Keratinocyte (primary cell): Measurements from ENCODE around the gene RASA3. TPM values are rescaled to one million over a fixed set of nuclear protein-coding genes. Genes with fewer than 3 reads are reported as not detected.

Source experiments
- DNase-seq: peaks from one replicate; pipeline ENCODE4 v3.0.0-alpha.2; 2011; ENCODE audit warnings: low read depth, missing footprints, low spot score
- FAIRE-seq: peaks from 2 replicates; lab custom pipeline; 2011; peaks lifted over from hg19 to GRCh38; lab: Jason Lieb, UNC
- H2AFZ ChIP-seq: 2 replicates; pipeline ENCODE4 v1.6.0; 2012; ENCODE audit warnings: low read length, control low read depth, inconsistent platforms; ENCODE audit not compliant: control insufficient read depth
- H3K27ac ChIP-seq: 2 replicates; pipeline ENCODE4 v1.5.1; 2011; ENCODE audit warnings: low read length; ENCODE audit not compliant: control insufficient read depth, insufficient read depth
- H3K27me3 ChIP-seq: 3 replicates; pipeline ENCODE4 v1.6.0; 2011; ENCODE audit warnings: low read length; ENCODE audit not compliant: control insufficient read depth, insufficient read depth; ENCODE audit errors: extremely low read depth
- H3K36me3 ChIP-seq, 2 experiments: 2 replicates in 1 of 2; 3 replicates in 1 of 2; pipeline ENCODE4 v1.5.1; 2011; ENCODE audit warnings: low read length in 2 of 2, mild to moderate bottlenecking in 1 of 2; ENCODE audit not compliant: control insufficient read depth in 2 of 2, insufficient read depth in 2 of 2; ENCODE audit errors: extremely low read depth in 1 of 2
- H3K4me1 ChIP-seq: 3 replicates; pipeline ENCODE4 v1.5.1; 2011; ENCODE audit warnings: low read length; ENCODE audit not compliant: control insufficient read depth, insufficient read depth; ENCODE audit errors: extremely low read depth
- H3K4me2 ChIP-seq: 3 replicates; pipeline ENCODE4 v1.6.0; 2011; ENCODE audit warnings: low read depth, low read length; ENCODE audit not compliant: control insufficient read depth, insufficient read depth; ENCODE audit errors: extremely low read depth
- H3K4me3 ChIP-seq, 3 experiments: fragments of 200-600 bp in 1 of 3; sonication (generic) in 1 of 3; 2 replicates in 2 of 3; 3 replicates in 1 of 3; pipeline ENCODE4 v1.5.1; 2011 to 2016; ENCODE audit warnings: low read length in 3 of 3, mild to moderate bottlenecking in 3 of 3, control low read depth in 2 of 3, inconsistent platforms in 1 of 3, low read depth in 1 of 3, mixed read lengths in 1 of 3, mixed run types in 1 of 3, moderate library complexity in 1 of 3; ENCODE audit not compliant: control insufficient read depth in 2 of 3, insufficient read depth in 2 of 3; ENCODE audit errors: extremely low read depth in 1 of 3
- H3K79me2 ChIP-seq: 2 replicates; pipeline ENCODE4 v1.6.0; 2012; ENCODE audit warnings: low read length; ENCODE audit not compliant: control insufficient read depth, insufficient read depth
- H3K9ac ChIP-seq: 3 replicates; pipeline ENCODE4 v1.6.0; 2011; ENCODE audit warnings: low read length; ENCODE audit not compliant: control insufficient read depth, insufficient read depth; ENCODE audit errors: extremely low read depth
- H3K9me1 ChIP-seq: 3 replicates; pipeline ENCODE4 v1.6.0; 2011; ENCODE audit warnings: low read length; ENCODE audit not compliant: control insufficient read depth, insufficient read depth; ENCODE audit errors: extremely low read depth
- H3K9me3 ChIP-seq: 2 replicates; pipeline ENCODE4 v1.5.1; 2012; ENCODE audit warnings: low read depth, low read length; ENCODE audit not compliant: control insufficient read depth
- H4K20me1 ChIP-seq: 3 replicates; pipeline ENCODE4 v1.6.0; 2011; ENCODE audit warnings: low read length; ENCODE audit not compliant: control insufficient read depth, insufficient read depth; ENCODE audit errors: extremely low read depth
- EZH2 ChIP-seq: IDR thresholded peaks from one replicate; pipeline ENCODE4 v1.6.1; 2012; ENCODE audit warnings: inconsistent platforms, mild to moderate bottlenecking, low read length, moderate library complexity
- dilution Hi-C: fragments of 300-500 bp; cut with MboI; formaldehyde crosslinking; loops from one replicate; pipeline ENCODE4 v1.7.0; 2020; ENCODE audit warnings: low sequenced_read_pairs; ENCODE audit not compliant: extremely low pct_ligation_motif_present
- polyA plus RNA-seq, 5 experiments: library from polyadenylated mRNA; depleted of rRNA in 3 of 5; stranded (reverse) in 3 of 5; stranded (forward) in 1 of 5; unstranded in 1 of 5; fragments of >200 nt; gene quantifications; 1 replicate in 1 of 5; 2 replicates in 3 of 5; 3 replicates in 1 of 5; pipeline versions ENCODE4 v1.2.1 to v1.2.3, GENCODE V29; 2011 to 2012; ENCODE audit warnings: missing spikeins in 2 of 5, low read depth in 1 of 5, low replicate concordance in 1 of 5
- TF ChIP-seq, protein P1 (sequence below), 3 experiments: IDR thresholded peaks in 1 of 3; conservative IDR thresholded peaks in 1 of 3; optimal IDR thresholded peaks in 1 of 3; 2 replicates in 2 of 3; 3 replicates in 1 of 3; pipeline versions ENCODE3 to v1.5.1; 2011; ENCODE audit warnings: low read length in 3 of 3, mild to moderate bottlenecking in 3 of 3, moderate library complexity in 2 of 3, control low read depth in 1 of 3, inconsistent platforms in 1 of 3; ENCODE audit not compliant: insufficient read depth in 2 of 3; ENCODE audit errors: extremely low read depth in 1 of 3

RASA3 gene
- polyA plus RNA-seq, 1 donor (not counting 4 experiments of a cell fraction or from before 2014, with no cell fraction given), result 4.1 TPM

- DNase-seq (no peak), FAIRE-seq (no peak)
- TF ChIP-seq, protein P1, sequence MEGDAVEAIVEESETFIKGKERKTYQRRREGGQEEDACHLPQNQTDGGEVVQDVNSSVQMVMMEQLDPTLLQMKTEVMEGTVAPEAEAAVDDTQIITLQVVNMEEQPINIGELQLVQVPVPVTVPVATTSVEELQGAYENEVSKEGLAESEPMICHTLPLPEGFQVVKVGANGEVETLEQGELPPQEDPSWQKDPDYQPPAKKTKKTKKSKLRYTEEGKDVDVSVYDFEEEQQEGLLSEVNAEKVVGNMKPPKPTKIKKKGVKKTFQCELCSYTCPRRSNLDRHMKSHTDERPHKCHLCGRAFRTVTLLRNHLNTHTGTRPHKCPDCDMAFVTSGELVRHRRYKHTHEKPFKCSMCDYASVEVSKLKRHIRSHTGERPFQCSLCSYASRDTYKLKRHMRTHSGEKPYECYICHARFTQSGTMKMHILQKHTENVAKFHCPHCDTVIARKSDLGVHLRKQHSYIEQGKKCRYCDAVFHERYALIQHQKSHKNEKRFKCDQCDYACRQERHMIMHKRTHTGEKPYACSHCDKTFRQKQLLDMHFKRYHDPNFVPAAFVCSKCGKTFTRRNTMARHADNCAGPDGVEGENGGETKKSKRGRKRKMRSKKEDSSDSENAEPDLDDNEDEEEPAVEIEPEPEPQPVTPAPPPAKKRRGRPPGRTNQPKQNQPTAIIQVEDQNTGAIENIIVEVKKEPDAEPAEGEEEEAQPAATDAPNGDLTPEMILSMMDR (optimal IDR thresholded peaks at IDR 0.05 in 1 of 3, IDR thresholded peaks at IDR 0.05 in 1 of 3, conservative IDR thresholded peaks at IDR 0.05 in 1 of 3; ENCODE audit: extremely low read depth in 1 of 3, insufficient read depth in 2 of 3, low read length in 3 of 3), result no peak
- no peak for TF ChIP-seq EZH2
- Histone ChIP-seq H2AFZ (no peak overlapping the region), H3K4me1 (peaks cover 6% of the 10 kb centered on the region), H3K4me2 (no peak overlapping the region), H3K36me3 (no peaks in the 10 kb centered on the region), H3K27me3 (no peaks in the 10 kb centered on the region), H3K9me3 (no peaks in the 10 kb centered on the region), H4K20me1 (no peaks in the 10 kb centered on the region), H3K4me3 (no peak overlapping the region), H3K9ac (no peak overlapping the region), H3K9me1 (no peaks in the 10 kb centered on the region), H3K79me2 (no peaks in the 10 kb centered on the region), H3K27ac (no peak overlapping the region)
- dilution Hi-C loops, result no loop called here
Measured at GRCh38 chr13:114155320-114155719, 22.9 kb upstream of the RASA3 start.

- H3K9me3 ChIP-seq, result no peaks in the 10 kb centered on the region
- dilution Hi-C loops, result no loop called here
- no peak overlapping the region for H3K9ac ChIP-seq
- FAIRE-seq, result no peak
- no peak overlapping the region for H2AFZ ChIP-seq
- H3K4me3 ChIP-seq, result no peak overlapping the region
- no peak overlapping the region for H3K4me2 ChIP-seq
- H3K36me3 ChIP-seq, result no peaks in the 10 kb centered on the region
- no peaks in the 10 kb centered on the region for H4K20me1 ChIP-seq
- no peaks in the 10 kb centered on the region for H3K9me1 ChIP-seq
- H3K79me2 ChIP-seq, result no peaks in the 10 kb centered on the region
- no peak overlapping the region for H3K27ac ChIP-seq
- no peak for DNase-seq
- TF ChIP-seq, protein P1 (optimal IDR thresholded peaks at IDR 0.05 in 1 of 3, IDR thresholded peaks at IDR 0.05 in 1 of 3, conservative IDR thresholded peaks at IDR 0.05 in 1 of 3; ENCODE audit: extremely low read depth in 1 of 3, insufficient read depth in 2 of 3, low read length in 3 of 3), result no peak
- no peak for TF ChIP-seq EZH2
- H3K4me1 ChIP-seq, result peaks cover 6% of the 10 kb centered on the region
- no peaks in the 10 kb centered on the region for H3K27me3 ChIP-seq
Measured at GRCh38 chr13:114154476-114154875, 22.1 kb upstream of the RASA3 start.
